Mammary epithelial cell (primary cell): Measurements from ENCODE around the gene HHAT.

Experiments
- EZH2 ChIP-seq: IDR thresholded peaks from 2 replicates; pipeline ENCODE4 v1.6.1; 2012; ENCODE audit warnings: low read length, inconsistent platforms, borderline replicate concordance
- TF ChIP-seq, protein P1 (sequence below), 2 donors: IDR thresholded peaks in 1 of 2; conservative IDR thresholded peaks in 1 of 2; 2 replicates each; pipeline ENCODE4 v1.5.1; 2011 to 2012; ENCODE audit warnings: inconsistent platforms in 2 of 2, low read length in 2 of 2, mild to moderate bottlenecking in 2 of 2, control low read depth in 1 of 2, low read depth in 1 of 2; ENCODE audit not compliant: insufficient read depth in 1 of 2; ENCODE audit errors: extremely low read depth in 1 of 2

DNA sequence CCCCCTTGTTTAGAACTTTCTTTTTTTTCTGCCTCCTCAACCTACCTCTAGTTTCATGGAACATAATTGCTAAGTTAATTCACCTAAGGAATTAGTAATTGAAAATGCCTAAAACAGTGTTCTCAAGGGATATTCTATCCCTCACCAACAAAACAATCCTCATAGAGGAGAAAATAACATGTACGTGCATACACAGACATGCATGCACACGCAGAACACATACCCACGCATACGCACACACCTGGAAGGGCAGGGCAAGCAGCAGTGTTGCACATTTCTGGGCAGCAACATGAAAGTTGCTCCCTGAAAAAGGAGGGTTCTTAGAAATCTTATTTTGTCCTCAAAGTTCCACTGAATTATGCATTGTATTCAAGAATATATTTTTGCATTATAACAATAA, 76.6 kb downstream of the HHAT start:
- no peak for TF ChIP-seq EZH2
- TF ChIP-seq, protein P1, sequence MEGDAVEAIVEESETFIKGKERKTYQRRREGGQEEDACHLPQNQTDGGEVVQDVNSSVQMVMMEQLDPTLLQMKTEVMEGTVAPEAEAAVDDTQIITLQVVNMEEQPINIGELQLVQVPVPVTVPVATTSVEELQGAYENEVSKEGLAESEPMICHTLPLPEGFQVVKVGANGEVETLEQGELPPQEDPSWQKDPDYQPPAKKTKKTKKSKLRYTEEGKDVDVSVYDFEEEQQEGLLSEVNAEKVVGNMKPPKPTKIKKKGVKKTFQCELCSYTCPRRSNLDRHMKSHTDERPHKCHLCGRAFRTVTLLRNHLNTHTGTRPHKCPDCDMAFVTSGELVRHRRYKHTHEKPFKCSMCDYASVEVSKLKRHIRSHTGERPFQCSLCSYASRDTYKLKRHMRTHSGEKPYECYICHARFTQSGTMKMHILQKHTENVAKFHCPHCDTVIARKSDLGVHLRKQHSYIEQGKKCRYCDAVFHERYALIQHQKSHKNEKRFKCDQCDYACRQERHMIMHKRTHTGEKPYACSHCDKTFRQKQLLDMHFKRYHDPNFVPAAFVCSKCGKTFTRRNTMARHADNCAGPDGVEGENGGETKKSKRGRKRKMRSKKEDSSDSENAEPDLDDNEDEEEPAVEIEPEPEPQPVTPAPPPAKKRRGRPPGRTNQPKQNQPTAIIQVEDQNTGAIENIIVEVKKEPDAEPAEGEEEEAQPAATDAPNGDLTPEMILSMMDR (conservative IDR thresholded peaks at IDR 0.05 in 1 of 2, IDR thresholded peaks at IDR 0.05 in 1 of 2; ENCODE audit: extremely low read depth in 1 of 2, insufficient read depth in 1 of 2, low read depth in 1 of 2, low read length in 2 of 2): no peak
